ENCODE measurements around the gene MLLT3. TPM values are rescaled to one million over a fixed set of nuclear protein-coding genes. Genes with fewer than 3 reads are reported as not detected.

Gene MLLT3
- total RNA-seq, 4 donors from 2014 or later = 10.8 to 17.5 (median 12.4) TPM

- DNase-seq (ENCODE audit: low spot score in 2 of 2) = no peak
- H3K27ac ChIP-seq = no peak overlapping the region
- TF ChIP-seq POLR2AphosphoS5 (IDR thresholded peaks at IDR 0.05) (no peak), CTCF (IDR thresholded peaks at IDR 0.05) (no peak), POLR2A (IDR thresholded peaks at IDR 0.05) (no peak), EP300 (IDR thresholded peaks at IDR 0.05) (no peak)
- H3K4me1 ChIP-seq = peaks cover 5% of the 10 kb centered on the region
- H3K4me3 ChIP-seq = no peak overlapping the region
- 91% methylated on average over 5 of the region's 5 CpGs for WGBS
- H3K27me3 ChIP-seq = no peaks in the 10 kb centered on the region
- no peaks in the 10 kb centered on the region for H3K9me3 ChIP-seq
- H3K36me3 ChIP-seq = no peaks in the 10 kb centered on the region
Observed at GRCh38 chr9:20569525-20569924, 52.8 kb downstream of the MLLT3 start.

GRCh38 chr9:20568400-20568799, 53.9 kb downstream of the MLLT3 start:
- DNase-seq (ENCODE audit: low spot score in 2 of 2) = no peak
- no peaks in the 10 kb centered on the region for H3K9me3 ChIP-seq
- TF ChIP-seq POLR2A (IDR thresholded peaks at IDR 0.05) = no peak
- TF ChIP-seq POLR2AphosphoS5 (IDR thresholded peaks at IDR 0.05) = no peak
- no peak for TF ChIP-seq CTCF (IDR thresholded peaks at IDR 0.05)
- no peak for TF ChIP-seq EP300 (IDR thresholded peaks at IDR 0.05)
- no peak overlapping the region for H3K4me3 ChIP-seq
- H3K36me3 ChIP-seq = no peaks in the 10 kb centered on the region
- peaks cover 5% of the 10 kb centered on the region for H3K4me1 ChIP-seq
- H3K27me3 ChIP-seq = no peaks in the 10 kb centered on the region
- no peak overlapping the region for H3K27ac ChIP-seq

- no peaks in the 10 kb centered on the region for H3K27me3 ChIP-seq
- H3K27ac ChIP-seq = no peak overlapping the region
- H3K4me3 ChIP-seq = no peak overlapping the region
- H3K36me3 ChIP-seq = no peaks in the 10 kb centered on the region
- H3K9me3 ChIP-seq = no peaks in the 10 kb centered on the region
- DNase-seq (ENCODE audit: low spot score in 2 of 2) = no peak
- H3K4me1 ChIP-seq = peaks cover 14% of the 10 kb centered on the region
- WGBS = 88% methylated on average over 4 of the region's 4 CpGs
- TF ChIP-seq POLR2A (IDR thresholded peaks at IDR 0.05) = no peak
- no peak for TF ChIP-seq EP300 (IDR thresholded peaks at IDR 0.05)
- no peak for TF ChIP-seq POLR2AphosphoS5 (IDR thresholded peaks at IDR 0.05)
- no peak for TF ChIP-seq CTCF (IDR thresholded peaks at IDR 0.05)
Observed at GRCh38 chr9:20566401-20566800, 55.9 kb downstream of the MLLT3 start.

- no peak overlapping the region for H3K27ac ChIP-seq
- TF ChIP-seq POLR2A (IDR thresholded peaks at IDR 0.05) (no peak), POLR2AphosphoS5 (IDR thresholded peaks at IDR 0.05) (no peak), CTCF (IDR thresholded peaks at IDR 0.05) (no peak), EP300 (IDR thresholded peaks at IDR 0.05) (no peak)
- H3K36me3 ChIP-seq = no peaks in the 10 kb centered on the region
- peaks cover 17% of the 10 kb centered on the region for H3K4me1 ChIP-seq
- no peak for DNase-seq (ENCODE audit: low spot score in 2 of 2)
- H3K27me3 ChIP-seq = no peaks in the 10 kb centered on the region
- 88% methylated on average over 3 of the region's 3 CpGs for WGBS
- no peak overlapping the region for H3K4me3 ChIP-seq
- H3K9me3 ChIP-seq = no peaks in the 10 kb centered on the region
Observed at GRCh38 chr9:20564650-20565049, 57.6 kb downstream of the MLLT3 start.

GRCh38 chr9:20563917-20564316, 58.4 kb downstream of the MLLT3 start:
- H3K27ac ChIP-seq = no peak overlapping the region
- no peaks in the 10 kb centered on the region for H3K36me3 ChIP-seq
- no peaks in the 10 kb centered on the region for H3K27me3 ChIP-seq
- H3K4me3 ChIP-seq = no peak overlapping the region
- H3K9me3 ChIP-seq = no peaks in the 10 kb centered on the region
- no peak for DNase-seq (ENCODE audit: low spot score in 2 of 2)
- TF ChIP-seq EP300 (IDR thresholded peaks at IDR 0.05) (no peak), POLR2A (IDR thresholded peaks at IDR 0.05) (no peak), CTCF (IDR thresholded peaks at IDR 0.05) (no peak), POLR2AphosphoS5 (IDR thresholded peaks at IDR 0.05) (no peak)
- H3K4me1 ChIP-seq = peaks cover 15% of the 10 kb centered on the region
- WGBS = 24% methylated on average over 1 of the region's 1 CpG

Data from suprapubic skin (tissue), 4 donors.